ENCODE data around the gene ITPRID1.

GRCh38 chr7:31692451-31692850, 178.6 kb downstream of the ITPRID1 start:
- TF ChIP-seq CTCF (IDR thresholded peaks at IDR 0.05) (no peak), TCF7L2 (IDR thresholded peaks at IDR 0.05; ENCODE audit: low read depth, low read length) (no peak), SIN3A (IDR thresholded peaks at IDR 0.05; ENCODE audit: borderline replicate concordance, insufficient read depth, low read depth, low read length) (no peak), POLR2AphosphoS5 (IDR thresholded peaks at IDR 0.05; ENCODE audit: low read depth, low read length) (no peak)
